Measurements from ENCODE around the gene P2RX4.
A peak's percentile ranks its signal among the peaks of the same experiment; 100 is the strongest.
"Not testable (repeated sequence)": the region's sequence is repeated elsewhere in the genome, so short reads cannot be mapped to it uniquely, and the experiment has no call there.

Gene P2RX4

DNA sequence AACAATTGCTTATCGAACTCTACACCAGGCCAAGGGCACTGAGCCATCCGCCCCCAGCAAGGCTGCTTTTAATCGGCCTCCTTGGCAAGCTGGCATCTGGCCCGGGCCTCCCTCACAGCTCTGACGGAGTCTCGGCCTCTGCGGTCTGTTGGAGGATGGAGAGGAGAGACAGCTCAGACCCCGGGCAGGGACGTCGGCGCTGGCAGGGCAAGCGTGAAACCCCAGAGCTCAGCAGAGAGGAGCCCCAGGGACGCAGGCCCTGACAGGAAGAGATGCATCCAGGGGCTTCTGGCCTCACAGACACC lies 69.1 kb downstream of the P2RX4 start:
- DNase-seq (ENCODE audit: low spot score), result no peak

GRCh38 chr12:121279507-121279915 lies 69.6 kb downstream of the P2RX4 start:
- DNase-seq (ENCODE audit: low spot score), result no peak

DNA sequence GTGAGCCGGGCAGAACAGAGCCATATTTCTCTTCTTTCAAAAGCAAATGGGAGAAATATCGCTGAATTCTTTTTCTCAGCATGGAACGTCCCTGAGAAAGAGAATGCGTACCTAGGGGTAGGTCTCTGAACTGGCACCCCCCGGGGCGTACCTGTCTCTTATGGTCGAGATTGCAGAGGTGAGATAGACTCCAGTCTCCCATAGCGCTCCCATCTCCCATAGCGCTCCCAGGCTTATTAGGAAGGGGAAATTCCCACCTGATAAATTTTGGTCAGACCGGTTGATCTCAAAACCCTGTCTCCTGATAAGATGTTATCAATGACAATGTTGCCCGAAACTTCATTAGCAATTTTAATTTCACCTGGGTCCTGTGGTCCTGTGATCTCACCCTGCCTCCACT lies 70.6 kb downstream of the P2RX4 start:
- not testable (repeated sequence) for DNase-seq (ENCODE audit: low spot score)

GRCh38 chr12:121281116-121281515 lies 71.2 kb downstream of the P2RX4 start:
- DNase-seq (ENCODE audit: low spot score), result not testable (repeated sequence)

GRCh38 chr12:121282072-121282742 lies 72.3 kb downstream of the P2RX4 start:
- DNase-seq (ENCODE audit: low spot score), result no peak

- DNase-seq (ENCODE audit: low spot score), result peak; percentile 17
Measured at GRCh38 chr12:121282910-121283309, 73.0 kb downstream of the P2RX4 start.

DNA sequence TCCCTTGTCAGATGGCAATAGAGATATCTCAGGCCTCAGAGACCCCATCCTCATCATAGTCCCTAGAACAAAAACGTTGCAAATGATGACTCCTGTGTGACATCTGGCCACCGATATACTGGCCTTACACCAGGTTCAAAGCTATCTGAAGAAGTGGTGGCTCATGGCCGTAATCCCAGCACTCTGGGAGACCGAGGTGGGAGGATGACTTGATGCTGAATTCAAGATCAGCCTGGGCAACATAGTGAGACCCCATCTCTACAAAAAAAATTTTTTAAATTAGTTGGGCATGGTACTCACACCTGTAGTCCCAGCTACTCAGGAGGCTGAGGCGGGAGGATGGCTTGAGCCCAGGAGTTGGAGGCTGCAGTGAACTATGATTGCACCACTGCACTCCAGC lies 73.5 kb downstream of the P2RX4 start:
- DNase-seq (ENCODE audit: low spot score), result no peak

Measured in hematopoietic multipotent progenitor cell treated with erythropoietin and hydrocortisone succinate and interleukin-3 and kit ligand, for 17 days (in vitro differentiated cells).